H1 (cell line): Measurements from ENCODE around the gene ARMC6. TPM values are rescaled to one million over a fixed set of nuclear protein-coding genes. Genes with fewer than 3 reads are reported as not detected.

ENCODE experiments used
- CTCF ChIA-PET: fragments of 300-600 bp; sonication (Branson Sonifier 250); formaldehyde crosslinking; loops from one replicate; lab custom pipeline; 2021; ENCODE audit not compliant: partially characterized antibody; lab: Charles Lee
- POLR2A ChIA-PET: fragments of 300-600 bp; sonication (Branson Sonifier 250); formaldehyde crosslinking; loops from one replicate; lab custom pipeline; 2021; ENCODE audit warnings: inconsistent platforms; ENCODE audit not compliant: partially characterized antibody; lab: Charles Lee
- DNase-seq, 2 experiments: peaks; one replicate each; pipeline versions ENCODE4 v3.0.0 to v3.0.0-alpha.2; 2010 to 2022; ENCODE audit warnings: low spot score in 2 of 2, low read depth in 1 of 2, mixed read lengths in 1 of 2
- FAIRE-seq: peaks from 2 replicates; lab custom pipeline; 2011; peaks lifted over from hg19 to GRCh38; lab: Jason Lieb, UNC
- H2AFZ ChIP-seq: 2 replicates; pipeline ENCODE4 v1.8.1; 2012; ENCODE audit warnings: low read length, inconsistent platforms
- H2AK5ac ChIP-seq: 2 replicates; pipeline ENCODE4 v1.6.1; 2013; ENCODE audit warnings: low read depth, low read length
- H2BK120ac ChIP-seq: replicated peaks from 2 replicates; pipeline ENCODE3; 2013; ENCODE audit warnings: low read depth, low read length, inconsistent platforms
- H2BK12ac ChIP-seq: 2 replicates; pipeline ENCODE4 v1.6.1; 2013; ENCODE audit warnings: low read depth, low read length
- H2BK15ac ChIP-seq: 2 replicates; pipeline ENCODE4 v1.6.1; 2013; ENCODE audit warnings: low read length
- H2BK20ac ChIP-seq: 2 replicates; pipeline ENCODE4 v1.6.1; 2013; ENCODE audit warnings: low read length
- H2BK5ac ChIP-seq: 2 replicates; pipeline ENCODE4 v1.6.1; 2013; ENCODE audit warnings: low read depth, low read length
- H3K14ac ChIP-seq: 2 replicates; pipeline ENCODE4 v1.6.1; 2013; ENCODE audit warnings: inconsistent platforms; ENCODE audit not compliant: insufficient read length
- H3K18ac ChIP-seq: 2 replicates; pipeline ENCODE4 v1.6.1; 2013; ENCODE audit warnings: low read length; ENCODE audit errors: extremely low read depth
- H3K23ac ChIP-seq: 2 replicates; pipeline ENCODE4 v1.6.1; 2013; ENCODE audit warnings: inconsistent platforms; ENCODE audit not compliant: insufficient read length
- H3K23me2 ChIP-seq: 2 replicates; pipeline ENCODE4 v1.6.1; 2013; ENCODE audit warnings: low read depth, low read length
- H3K27ac ChIP-seq: 2 replicates; pipeline ENCODE4 v1.6.1; 2011; ENCODE audit warnings: low read depth, low read length, inconsistent platforms
- H3K27me3 ChIP-seq, 4 experiments: replicated peaks in 1 of 4; 1 replicate in 1 of 4; 2 replicates in 3 of 4; pipeline versions ENCODE4 v1.6.1 to v1.8.1; 2011 to 2013; ENCODE audit warnings: low read length in 3 of 4, mild to moderate bottlenecking in 3 of 4, inconsistent platforms in 2 of 4, mixed read lengths in 2 of 4, moderate library complexity in 1 of 4; ENCODE audit not compliant: control insufficient read depth in 3 of 4, insufficient read depth in 3 of 4; ENCODE audit errors: extremely low read depth in 1 of 4
- H3K36me3 ChIP-seq, 4 experiments: 2 replicates each; pipeline versions ENCODE4 v1.6.1 to v1.8.1; 2011 to 2013; ENCODE audit warnings: mild to moderate bottlenecking in 4 of 4, low read length in 3 of 4, moderate library complexity in 2 of 4, control low read depth in 1 of 4, inconsistent platforms in 1 of 4; ENCODE audit not compliant: insufficient read depth in 4 of 4, control insufficient read depth in 2 of 4
- H3K4ac ChIP-seq: replicated peaks from 2 replicates; pipeline ENCODE3; 2013; ENCODE audit warnings: low read length, low read depth, mixed read lengths, inconsistent platforms; ENCODE audit not compliant: insufficient read length
- H3K4me1 ChIP-seq, 4 experiments: replicated peaks in 1 of 4; 1 replicate in 1 of 4; 2 replicates in 3 of 4; pipeline versions ENCODE4 v1.6.1 to v1.8.1; 2011 to 2013; ENCODE audit warnings: low read length in 3 of 4, inconsistent platforms in 2 of 4, mixed read lengths in 1 of 4; ENCODE audit not compliant: insufficient read depth in 4 of 4, control insufficient read depth in 3 of 4
- H3K4me2 ChIP-seq, 2 experiments: 2 replicates each; pipeline versions ENCODE4 v1.6.1 to v1.8.1; 2011 to 2013; ENCODE audit warnings: low read depth in 2 of 2, low read length in 2 of 2, control low read depth in 1 of 2, inconsistent platforms in 1 of 2, mild to moderate bottlenecking in 1 of 2; ENCODE audit not compliant: insufficient read depth in 1 of 2
- H3K4me3 ChIP-seq, 4 experiments: fragments of 200-600, 300-600 bp in 1 of 4; sonication (generic), shearing (Covaris generic), sonication (Bioruptor Twin) in 1 of 4; 2 replicates each; pipeline versions ENCODE4 v1.5.1 to v1.8.1; 2011 to 2016; ENCODE audit warnings: low read length in 4 of 4, low read depth in 3 of 4, control low read depth in 2 of 4, inconsistent platforms in 2 of 4, mild to moderate bottlenecking in 2 of 4, mixed read lengths in 1 of 4, moderate library complexity in 1 of 4; ENCODE audit not compliant: insufficient read depth in 2 of 4; ENCODE audit errors: extremely low read depth in 1 of 4
- H3K56ac ChIP-seq: replicated peaks from 2 replicates; pipeline ENCODE3; 2013; ENCODE audit warnings: low read depth, mild to moderate bottlenecking, mixed read lengths, low read length, inconsistent platforms; ENCODE audit not compliant: insufficient read length
- H3K79me1 ChIP-seq: 2 replicates; pipeline ENCODE4 v1.6.1; 2013; ENCODE audit warnings: low read depth, low read length, control low read depth
- H3K79me2 ChIP-seq, 2 experiments: 2 replicates each; pipeline versions ENCODE4 v1.6.1 to v1.8.1; 2012 to 2013; ENCODE audit warnings: low read length in 2 of 2, mild to moderate bottlenecking in 2 of 2, inconsistent platforms in 1 of 2; ENCODE audit not compliant: insufficient read depth in 2 of 2, control insufficient read depth in 1 of 2
- H3K9ac ChIP-seq, 4 experiments: replicated peaks in 1 of 4; 1 replicate in 1 of 4; 2 replicates in 3 of 4; pipeline versions ENCODE4 v1.6.1 to v1.8.1; 2011 to 2013; ENCODE audit warnings: low read depth in 3 of 4, low read length in 3 of 4, control low read depth in 2 of 4, mild to moderate bottlenecking in 2 of 4, moderate library complexity in 2 of 4, inconsistent platforms in 1 of 4; ENCODE audit errors: extremely low read depth in 1 of 4
- H3K9me3 ChIP-seq, 2 experiments: 2 replicates each; pipeline versions ENCODE4 v1.6.1 to v1.8.1; 2012 to 2013; ENCODE audit warnings: mild to moderate bottlenecking in 2 of 2, moderate library complexity in 2 of 2, control low read depth in 1 of 2, inconsistent platforms in 1 of 2, low read depth in 1 of 2, low read length in 1 of 2, mixed read lengths in 1 of 2; ENCODE audit not compliant: insufficient read depth in 2 of 2
- H4K20me1 ChIP-seq, 2 experiments: replicated peaks in 1 of 2; 2 replicates each; pipeline versions ENCODE3 to v1.8.1; 2011 to 2013; ENCODE audit warnings: inconsistent platforms in 2 of 2, low read length in 2 of 2, mild to moderate bottlenecking in 1 of 2; ENCODE audit not compliant: insufficient read depth in 2 of 2, control insufficient read depth in 1 of 2
- H4K5ac ChIP-seq: 2 replicates; pipeline ENCODE4 v1.6.1; 2013; ENCODE audit warnings: low read length, low read depth, mixed read lengths, inconsistent platforms; ENCODE audit not compliant: insufficient read length
- H4K8ac ChIP-seq: 2 replicates; pipeline ENCODE4 v1.8.0; 2013; ENCODE audit warnings: mild to moderate bottlenecking, moderate library complexity, low read length, inconsistent platforms; ENCODE audit not compliant: insufficient read depth; ENCODE audit errors: extremely low read depth
- H4K91ac ChIP-seq: replicated peaks from 2 replicates; pipeline ENCODE3; 2013; ENCODE audit warnings: low read length, mixed read lengths, inconsistent platforms; ENCODE audit not compliant: insufficient read length
- CBX8 ChIP-seq: fragments of 300-800, 300-1000 bp; sonication (generic); IDR thresholded peaks from 2 replicates; pipeline ENCODE4 v1.7.1; 2016; ENCODE audit warnings: low read depth, low read length, borderline replicate concordance
- CEBPB ChIP-seq: IDR thresholded peaks from 2 replicates; pipeline ENCODE4 v1.6.1; 2012; ENCODE audit warnings: low read depth, low read length
- CHD1 ChIP-seq: IDR thresholded peaks from 2 replicates; pipeline ENCODE4 v1.6.1; 2012; ENCODE audit warnings: low read depth, low read length, improper control_type of control experiment
- CREB1 ChIP-seq: IDR thresholded peaks from 2 replicates; pipeline ENCODE4 v1.6.1; 2012; ENCODE audit warnings: inconsistent platforms
- EP300 ChIP-seq, 2 experiments: IDR thresholded peaks; 1 replicate in 1 of 2; 2 replicates in 1 of 2; pipeline ENCODE4 v1.6.1; 2011 to 2012; ENCODE audit warnings: low read depth in 2 of 2, low read length in 2 of 2, mild to moderate bottlenecking in 2 of 2, borderline replicate concordance in 1 of 2, inconsistent platforms in 1 of 2, moderate library complexity in 1 of 2
- EZH2 ChIP-seq: fragments of 200-600 bp; sonication (generic); IDR thresholded peaks from 2 replicates; pipeline ENCODE4 v1.7.1; 2012; ENCODE audit warnings: low read depth, mild to moderate bottlenecking, moderate library complexity, low read length, inconsistent platforms; ENCODE audit not compliant: severe bottlenecking
- KDM1A ChIP-seq: fragments of 200-600, 300-600 bp; sonication (generic); IDR thresholded peaks from 2 replicates; pipeline ENCODE4 v1.7.1; 2016; ENCODE audit warnings: mild to moderate bottlenecking, low read length, borderline replicate concordance
- RBBP5 ChIP-seq: IDR thresholded peaks from 2 replicates; pipeline ENCODE4 v1.7.1; 2012; ENCODE audit warnings: low read depth, mild to moderate bottlenecking, inconsistent platforms, low read length, moderate library complexity, borderline replicate concordance
- SIRT6 ChIP-seq: IDR thresholded peaks from one replicate; pipeline ENCODE4 v1.7.1; 2012; ENCODE audit warnings: low read length, inconsistent platforms
- SIX5 ChIP-seq: IDR thresholded peaks from 2 replicates; pipeline ENCODE4 v1.6.1; 2011; ENCODE audit warnings: mild to moderate bottlenecking, low read depth, low read length
- SP1 ChIP-seq: IDR thresholded peaks from 2 replicates; pipeline ENCODE4 v1.6.1; 2011; ENCODE audit warnings: low read depth, low read length
- SRF ChIP-seq: IDR thresholded peaks from 2 replicates; pipeline ENCODE4 v1.6.1; 2011; ENCODE audit warnings: mild to moderate bottlenecking, low read depth, low read length, moderate library complexity
- TAF7 ChIP-seq: optimal IDR thresholded peaks from 2 replicates; pipeline ENCODE3; 2011; ENCODE audit warnings: low read depth, mild to moderate bottlenecking, inconsistent platforms, low read length, moderate library complexity, borderline replicate concordance
- WGBS, 2 experiments: shearing (Covaris generic) in 1 of 2; methylation state at CpG; one replicate each; pipeline versions ENCODE4 v1.1.6 to v1.1.7; 2013 to 2015; ENCODE audit warnings: low lambda C conversion rate in 2 of 2, mixed read lengths in 2 of 2, inconsistent platforms in 1 of 2, low coverage in 1 of 2, missing lambda C conversion rate in 1 of 2; ENCODE audit not compliant: insufficient replicate concordance in 2 of 2, insufficient coverage in 1 of 2, insufficient read length in 1 of 2; ENCODE audit errors: extremely low coverage in 1 of 2, missing lambda C conversion rate in 1 of 2; 5-methylcytosine and 5-hydroxymethylcytosine counted together
- polyA plus RNA-seq, 7 experiments: library from polyadenylated mRNA; depleted of rRNA in 3 of 7; stranded (reverse) in 5 of 7; unstranded in 2 of 7; fragments of >200 nt in 5 of 7; fragments of 200-250 nt in 2 of 7; gene quantifications; 1 replicate in 5 of 7; 2 replicates in 1 of 7; 4 replicates in 1 of 7; pipeline versions ENCODE4 v1.2.1 to v1.2.3, GENCODE V29; 2011 to 2013; ENCODE audit warnings: missing spikeins in 2 of 7, mixed read lengths in 2 of 7
- total RNA-seq: library from RNA; stranded (reverse); fragmentation: NEBNext Ultra II Directional; extraction: Animal tissue kit (Norgen Biotek cat#: 25700); gene quantifications from 2 replicates; pipeline ENCODE4 v1.2.1, GENCODE V29; 2021
- TF ChIP-seq, protein P1 (sequence below): IDR thresholded peaks from 2 replicates; pipeline ENCODE4 v1.6.1; 2011; ENCODE audit warnings: low read depth, mild to moderate bottlenecking, low read length; ENCODE audit not compliant: insufficient read depth

Gene ARMC6
- total and polyA plus RNA-seq, 2 of the 8 experiments (the other 6 are each of a cell fraction or from before 2014, with no cell fraction given): 67.1 to 68.3 TPM

GRCh38 chr19:19040417-19040816 lies 7.0 kb downstream of the ARMC6 start:
- Histone ChIP-seq H3K79me1 (peaks cover 27% of the 10 kb centered on the region), H3K14ac (no peak overlapping the region), H2BK120ac (no peak overlapping the region), H3K56ac (no peak overlapping the region), H2BK12ac (no peak overlapping the region), H2BK20ac (no peak overlapping the region), H3K18ac (no peak overlapping the region), H3K4me3 (no peak overlapping the region), H3K23me2 (no peaks in the 10 kb centered on the region), H2BK5ac (no peak overlapping the region), H3K27me3 (no peaks in the 10 kb centered on the region; a peak in 1 of 7 replicates), H4K91ac (no peak overlapping the region), H3K23ac (no peak overlapping the region), H3K36me3 (peaks cover 9 to 40% (median 24%) of the 10 kb centered on the region in 4 experiments), H4K8ac (no peak overlapping the region), H2AK5ac (no peak overlapping the region), H4K20me1 (peaks cover 7 to 14% of the 10 kb centered on the region in 2 experiments), H4K5ac (no peak overlapping the region), H2BK15ac (no peak overlapping the region), H3K27ac (no peak overlapping the region), H3K9ac (no peak overlapping the region), H3K4ac (no peak overlapping the region), H2AFZ (no peak overlapping the region), H3K9me3 (peaks cover 12 to 13% of the 10 kb centered on the region in 2 experiments), H3K4me1 (no peaks in the 10 kb centered on the region), H3K4me2 (no peak overlapping the region), H3K79me2 (peaks cover 8 to 58% of the 10 kb centered on the region in 2 experiments; a peak in 3 of 4 replicates)
- no peak for FAIRE-seq
- 93% methylated on average over 7 of the region's 7 CpGs; no CpG with 5 or more reads in 1 of the 2 experiments for WGBS, 2 experiments
- ChIA-PET POLR2A (interaction anchor here (0.6 to 1.3 kb wide), 2 partner anchors 10 to 29 kb away, joined by 3 read pairs; no protein-coding TSS in a partner anchor), CTCF (interaction anchor here (0.9 to 1.1 kb wide), 2 partner anchors 10 to 12 kb away, joined by 3 to 5 read pairs; no protein-coding TSS in a partner anchor)
- DNase-seq: no peak
- TF ChIP-seq RBBP5: no peak
- no peak for TF ChIP-seq SIX5
- TF ChIP-seq KDM1A: no peak
- TF ChIP-seq SIRT6: no peak
- no peak for TF ChIP-seq SP1
- TF ChIP-seq CBX8: no peak
- no peak for TF ChIP-seq TAF7
- TF ChIP-seq, protein P1, sequence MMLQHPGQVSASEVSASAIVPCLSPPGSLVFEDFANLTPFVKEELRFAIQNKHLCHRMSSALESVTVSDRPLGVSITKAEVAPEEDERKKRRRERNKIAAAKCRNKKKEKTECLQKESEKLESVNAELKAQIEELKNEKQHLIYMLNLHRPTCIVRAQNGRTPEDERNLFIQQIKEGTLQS: no peak
- TF ChIP-seq CREB1: no peak
- TF ChIP-seq EZH2: no peak
- TF ChIP-seq EP300 (IDR thresholded peaks at IDR 0.05; ENCODE audit: borderline replicate concordance in 1 of 2, low read depth in 2 of 2, low read length in 2 of 2): no peak
- TF ChIP-seq CHD1: no peak
- TF ChIP-seq SRF: no peak
- no peak for TF ChIP-seq CEBPB
